Measurements from ENCODE around the gene AUP1. TPM values are rescaled to one million over a fixed set of nuclear protein-coding genes. Genes with fewer than 3 reads are reported as not detected.
A peak's percentile ranks its signal among the peaks of the same experiment; 100 is the strongest.

Gene AUP1
- total and polyA plus RNA-seq, 2 of the 4 experiments (the other 2 are of a cell fraction): 47.5 to 100.0 TPM

DNA sequence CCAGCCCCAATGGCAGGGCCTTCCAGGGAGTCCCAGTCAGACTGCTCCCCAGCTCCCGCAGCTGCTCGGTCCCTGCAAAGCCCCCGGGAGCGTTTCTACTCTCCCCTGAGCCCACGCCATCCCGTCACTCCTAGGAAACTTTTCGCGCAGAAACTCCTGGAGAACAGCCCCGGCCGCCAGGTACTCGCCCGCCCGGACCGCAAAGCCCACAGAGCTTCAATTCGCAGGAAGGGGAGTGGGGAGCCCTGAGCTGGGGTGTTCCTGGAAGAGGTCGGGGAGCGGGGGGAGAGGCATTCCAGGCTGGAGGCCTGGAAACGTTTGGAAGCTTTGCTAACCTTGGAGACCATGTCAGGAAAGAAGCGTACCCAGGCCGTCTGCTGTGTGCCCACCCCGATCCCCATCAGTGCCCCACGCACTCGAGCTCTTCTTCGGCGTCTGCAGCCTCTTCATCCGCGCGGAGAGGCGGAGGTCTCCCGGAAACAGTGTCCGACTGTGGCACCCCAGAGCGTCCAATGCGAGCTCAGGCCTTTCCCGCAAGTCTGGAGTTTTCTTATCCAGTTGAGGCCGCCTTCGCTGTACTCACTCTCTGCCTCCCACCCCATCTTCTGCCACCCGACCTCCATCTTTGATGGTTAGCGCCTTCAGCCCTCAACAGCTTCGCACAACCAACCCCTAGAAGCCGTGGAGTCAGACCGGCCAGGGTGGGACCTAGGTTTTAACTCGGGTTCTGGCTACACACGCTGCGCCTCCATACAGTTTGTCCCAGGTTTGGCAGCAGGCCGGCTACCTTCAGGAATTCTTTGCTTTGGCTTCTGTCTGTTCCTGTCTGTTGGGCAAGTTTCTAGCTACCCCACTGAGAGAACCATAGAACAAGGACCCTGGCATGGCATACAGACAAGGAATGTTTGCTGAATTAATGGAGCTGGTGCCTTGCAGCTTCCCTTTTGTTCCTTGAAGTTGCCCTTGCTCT is 25.7 kb downstream of the AUP1 start:
- intact Hi-C loops (cut with micrococcal nuclease) (no loop called here), dilution Hi-C loops (cut with HindIII; ENCODE audit: low sequenced_read_pairs, unreplicated experiment) (no loop called here), in situ Hi-C loops (cut with MboI; ENCODE audit: low sequenced_read_pairs) (no loop called here)
- Histone ChIP-seq H3K79me1 (ENCODE audit: low read depth in 1 of 2, low read length in 2 of 2) (peaks cover 12 to 40% of the 10 kb centered on the region in 2 experiments), H2BK120ac (ENCODE audit: low read depth, low read length) (peak overlapping the region; percentile 64), H3K4me1 (ENCODE audit: control insufficient read depth, insufficient read depth, low read length) (peaks cover 21% of the 10 kb centered on the region), H3K56ac (ENCODE audit: extremely low read depth, insufficient read depth, low read length) (no peak overlapping the region), H3K23ac (ENCODE audit: low read depth, low read length) (peak overlapping the region; percentile 13; the same call in 1 of the 2 replicates), H4K20me1 (ENCODE audit: insufficient read depth, low read length) (no peaks in the 10 kb centered on the region), H2BK5ac (ENCODE audit: low read depth, low read length, poor library complexity, severe bottlenecking) (peak overlapping the region; percentile 27), H3K9ac (ENCODE audit: low read depth, low read length) (peak overlapping the region; percentile 39), H4K5ac (ENCODE audit: low read depth, low read length) (peak overlapping the region; percentile 75), H3K14ac (replicated peaks; ENCODE audit: low read depth, low read length) (peak overlapping the region; percentile 89), H3K27me3 (ENCODE audit: control insufficient read depth, insufficient read depth, low read length) (peaks cover 24% of the 10 kb centered on the region), H4K8ac (ENCODE audit: low read depth in 2 of 2, low read length in 2 of 2) (peak overlapping the region; percentile 91 to 94), H3K9me3 (ENCODE audit: control insufficient read depth, insufficient read depth, low read length) (no peaks in the 10 kb centered on the region), H2AK5ac (ENCODE audit: low read depth, low read length) (peak overlapping the region; percentile 85), H3K27ac (ENCODE audit: insufficient read depth, low read length) (peak overlapping the region; percentile 67), H3K9me1 (ENCODE audit: insufficient read depth, low read length) (peaks cover 9% of the 10 kb centered on the region), H3K4me2 (ENCODE audit: low read depth, low read length) (peak overlapping the region; percentile 67), H2AFZ (replicated peaks; ENCODE audit: low read length, poor library complexity) (peak overlapping the region; percentile 97), H3K36me3 (ENCODE audit: control insufficient read depth, insufficient read depth, low read length) (peaks cover 16% of the 10 kb centered on the region), H2AK9ac (replicated peaks; ENCODE audit: low read depth, low read length, poor library complexity) (peak overlapping the region; percentile 87), H3K4ac (ENCODE audit: low read depth, low read length) (peak overlapping the region; percentile 66), H3K18ac (ENCODE audit: low read depth, low read length) (peak overlapping the region; percentile 41; the same call in 1 of the 2 replicates), H3K4me3 (ENCODE audit: insufficient read depth, low read depth, low read length) (peak overlapping the region; percentile 43), H2BK15ac (ENCODE audit: low read depth, low read length) (peak overlapping the region; percentile 57; the same call in 1 of the 3 replicates), H2BK20ac (ENCODE audit: low read depth, low read length) (peak overlapping the region; percentile 6; the same call in 1 of the 2 replicates), H4K91ac (ENCODE audit: insufficient read depth, low read depth, low read length) (peak overlapping the region; percentile 81)
- CTCF ChIA-PET: no interaction called here
- no TSS peak for BruUV-seq (replicated peaks)
- no peak for DNase-seq
- WGBS, 2 experiments (ENCODE audit: extremely low coverage in 2 of 2, insufficient read length in 1 of 2): 55% methylated on average over 28 of the region's 45 CpGs; no CpG with 5 or more reads in 1 of the 2 experiments
- POLR2A ChIA-PET (ENCODE audit: unreplicated experiment): interaction anchor here (1.1 to 1.4 kb wide), 2 partner anchors 21 to 90 kb away, joined by 3 to 4 read pairs; partner anchors contain the start of genes CCDC142 and TTC31
- no peak for ATAC-seq (ENCODE audit: low read depth)
- TF ChIP-seq, protein P1, sequence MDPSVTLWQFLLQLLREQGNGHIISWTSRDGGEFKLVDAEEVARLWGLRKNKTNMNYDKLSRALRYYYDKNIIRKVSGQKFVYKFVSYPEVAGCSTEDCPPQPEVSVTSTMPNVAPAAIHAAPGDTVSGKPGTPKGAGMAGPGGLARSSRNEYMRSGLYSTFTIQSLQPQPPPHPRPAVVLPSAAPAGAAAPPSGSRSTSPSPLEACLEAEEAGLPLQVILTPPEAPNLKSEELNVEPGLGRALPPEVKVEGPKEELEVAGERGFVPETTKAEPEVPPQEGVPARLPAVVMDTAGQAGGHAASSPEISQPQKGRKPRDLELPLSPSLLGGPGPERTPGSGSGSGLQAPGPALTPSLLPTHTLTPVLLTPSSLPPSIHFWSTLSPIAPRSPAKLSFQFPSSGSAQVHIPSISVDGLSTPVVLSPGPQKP (IDR thresholded peaks at IDR 0.05; ENCODE audit: borderline replicate concordance, low read depth, low read length): no peak
- TF ChIP-seq CHD1 (IDR thresholded peaks at IDR 0.05; ENCODE audit: low read depth, low read length): no peak
- no peak for TF ChIP-seq MXI1 (IDR thresholded peaks at IDR 0.05; ENCODE audit: borderline replicate concordance, low read depth, low read length)
- no peak for TF ChIP-seq BHLHE40 (IDR thresholded peaks at IDR 0.05; ENCODE audit: low read depth, low read length)
- no peak for TF ChIP-seq RCOR1 (IDR thresholded peaks at IDR 0.05; ENCODE audit: insufficient replicate concordance, low read length)
- TF ChIP-seq, protein P2, sequence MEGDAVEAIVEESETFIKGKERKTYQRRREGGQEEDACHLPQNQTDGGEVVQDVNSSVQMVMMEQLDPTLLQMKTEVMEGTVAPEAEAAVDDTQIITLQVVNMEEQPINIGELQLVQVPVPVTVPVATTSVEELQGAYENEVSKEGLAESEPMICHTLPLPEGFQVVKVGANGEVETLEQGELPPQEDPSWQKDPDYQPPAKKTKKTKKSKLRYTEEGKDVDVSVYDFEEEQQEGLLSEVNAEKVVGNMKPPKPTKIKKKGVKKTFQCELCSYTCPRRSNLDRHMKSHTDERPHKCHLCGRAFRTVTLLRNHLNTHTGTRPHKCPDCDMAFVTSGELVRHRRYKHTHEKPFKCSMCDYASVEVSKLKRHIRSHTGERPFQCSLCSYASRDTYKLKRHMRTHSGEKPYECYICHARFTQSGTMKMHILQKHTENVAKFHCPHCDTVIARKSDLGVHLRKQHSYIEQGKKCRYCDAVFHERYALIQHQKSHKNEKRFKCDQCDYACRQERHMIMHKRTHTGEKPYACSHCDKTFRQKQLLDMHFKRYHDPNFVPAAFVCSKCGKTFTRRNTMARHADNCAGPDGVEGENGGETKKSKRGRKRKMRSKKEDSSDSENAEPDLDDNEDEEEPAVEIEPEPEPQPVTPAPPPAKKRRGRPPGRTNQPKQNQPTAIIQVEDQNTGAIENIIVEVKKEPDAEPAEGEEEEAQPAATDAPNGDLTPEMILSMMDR (conservative IDR thresholded peaks at IDR 0.05; ENCODE audit: low read depth, low read length): no peak
- no peak for TF ChIP-seq MAFK (IDR thresholded peaks at IDR 0.05; ENCODE audit: low read depth, low read length)
- no peak for TF ChIP-seq RFX5 (IDR thresholded peaks at IDR 0.05; ENCODE audit: low read depth, low read length)
- no peak for TF ChIP-seq CEBPB (IDR thresholded peaks at IDR 0.05; ENCODE audit: low read depth, low read length)
- TF ChIP-seq POLR2A (IDR thresholded peaks at IDR 0.05; ENCODE audit: low read depth, low read length): no peak
- no peak for TF ChIP-seq MAZ (IDR thresholded peaks at IDR 0.05; ENCODE audit: borderline replicate concordance, low read depth, low read length)
- TF ChIP-seq FOS (IDR thresholded peaks at IDR 0.05; ENCODE audit: low read depth, low read length): no peak
- TF ChIP-seq RAD21 (IDR thresholded peaks at IDR 0.05; ENCODE audit: low read length): no peak
- TF ChIP-seq NFE2L2 (IDR thresholded peaks at IDR 0.05; ENCODE audit: low read depth, low read length): no peak

Data from IMR-90 (cell line).